ENCODE measurements around the gene GRHL1. TPM values are rescaled to one million over a fixed set of nuclear protein-coding genes. Genes with fewer than 3 reads are reported as not detected.

The GRHL1 gene
- total RNA-seq, 6 experiments from 2014 or later: 0.46 to 0.76 (median 0.59) TPM

DNA sequence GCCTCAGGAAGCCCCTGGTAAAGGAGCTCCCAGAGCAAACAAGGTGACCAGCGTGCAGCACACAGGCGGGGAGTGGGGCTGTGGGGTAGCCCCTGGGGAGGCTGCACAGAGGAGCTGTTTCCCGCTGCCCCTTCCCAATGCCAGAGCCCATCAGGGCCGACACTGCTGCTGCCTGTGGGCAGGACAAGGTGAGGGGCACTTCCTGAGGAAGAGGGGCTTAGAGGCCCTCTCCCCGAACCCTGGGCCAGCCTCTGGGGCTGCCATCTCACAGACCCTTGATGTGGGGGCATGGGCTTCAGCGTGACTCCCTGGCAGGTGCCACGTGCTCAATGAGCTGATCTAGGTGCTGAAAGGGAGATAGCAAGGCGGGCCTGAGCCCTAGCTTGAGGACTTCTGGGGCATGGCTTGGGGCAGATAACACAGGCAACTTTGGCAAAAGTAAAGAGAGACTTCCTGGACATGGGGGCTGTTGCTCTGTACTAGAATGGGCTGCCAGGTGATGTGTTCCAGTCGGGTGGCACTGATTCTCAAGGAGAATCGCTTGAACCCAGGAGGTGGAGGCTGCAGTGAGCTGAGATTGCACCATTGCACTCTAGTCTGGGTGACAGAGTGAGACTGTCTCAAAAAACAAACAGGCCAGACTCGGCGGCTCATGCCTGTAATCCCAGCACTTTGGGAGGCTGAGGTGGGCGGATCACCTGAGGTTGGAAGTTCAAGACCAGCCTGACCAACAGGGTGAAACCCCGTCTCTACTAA is 81.9 kb downstream of the GRHL1 start:
- H3K27ac Mint-ChIP-seq: no peak overlapping the region
- no peak for DNase-seq
- H3K27me3 Mint-ChIP-seq (ENCODE audit: insufficient read depth): peaks cover 10% of the 10 kb centered on the region
- TF ChIP-seq, protein P1, sequence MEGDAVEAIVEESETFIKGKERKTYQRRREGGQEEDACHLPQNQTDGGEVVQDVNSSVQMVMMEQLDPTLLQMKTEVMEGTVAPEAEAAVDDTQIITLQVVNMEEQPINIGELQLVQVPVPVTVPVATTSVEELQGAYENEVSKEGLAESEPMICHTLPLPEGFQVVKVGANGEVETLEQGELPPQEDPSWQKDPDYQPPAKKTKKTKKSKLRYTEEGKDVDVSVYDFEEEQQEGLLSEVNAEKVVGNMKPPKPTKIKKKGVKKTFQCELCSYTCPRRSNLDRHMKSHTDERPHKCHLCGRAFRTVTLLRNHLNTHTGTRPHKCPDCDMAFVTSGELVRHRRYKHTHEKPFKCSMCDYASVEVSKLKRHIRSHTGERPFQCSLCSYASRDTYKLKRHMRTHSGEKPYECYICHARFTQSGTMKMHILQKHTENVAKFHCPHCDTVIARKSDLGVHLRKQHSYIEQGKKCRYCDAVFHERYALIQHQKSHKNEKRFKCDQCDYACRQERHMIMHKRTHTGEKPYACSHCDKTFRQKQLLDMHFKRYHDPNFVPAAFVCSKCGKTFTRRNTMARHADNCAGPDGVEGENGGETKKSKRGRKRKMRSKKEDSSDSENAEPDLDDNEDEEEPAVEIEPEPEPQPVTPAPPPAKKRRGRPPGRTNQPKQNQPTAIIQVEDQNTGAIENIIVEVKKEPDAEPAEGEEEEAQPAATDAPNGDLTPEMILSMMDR (IDR thresholded peaks at IDR 0.05): no peak
- no peaks in the 10 kb centered on the region for H3K9me3 Mint-ChIP-seq
- no peaks in the 10 kb centered on the region for H3K36me3 Mint-ChIP-seq (ENCODE audit: low read depth)
- no peak overlapping the region for H3K4me3 Mint-ChIP-seq
- peaks cover 8% of the 10 kb centered on the region for H3K4me1 Mint-ChIP-seq (ENCODE audit: low read depth)

DNA sequence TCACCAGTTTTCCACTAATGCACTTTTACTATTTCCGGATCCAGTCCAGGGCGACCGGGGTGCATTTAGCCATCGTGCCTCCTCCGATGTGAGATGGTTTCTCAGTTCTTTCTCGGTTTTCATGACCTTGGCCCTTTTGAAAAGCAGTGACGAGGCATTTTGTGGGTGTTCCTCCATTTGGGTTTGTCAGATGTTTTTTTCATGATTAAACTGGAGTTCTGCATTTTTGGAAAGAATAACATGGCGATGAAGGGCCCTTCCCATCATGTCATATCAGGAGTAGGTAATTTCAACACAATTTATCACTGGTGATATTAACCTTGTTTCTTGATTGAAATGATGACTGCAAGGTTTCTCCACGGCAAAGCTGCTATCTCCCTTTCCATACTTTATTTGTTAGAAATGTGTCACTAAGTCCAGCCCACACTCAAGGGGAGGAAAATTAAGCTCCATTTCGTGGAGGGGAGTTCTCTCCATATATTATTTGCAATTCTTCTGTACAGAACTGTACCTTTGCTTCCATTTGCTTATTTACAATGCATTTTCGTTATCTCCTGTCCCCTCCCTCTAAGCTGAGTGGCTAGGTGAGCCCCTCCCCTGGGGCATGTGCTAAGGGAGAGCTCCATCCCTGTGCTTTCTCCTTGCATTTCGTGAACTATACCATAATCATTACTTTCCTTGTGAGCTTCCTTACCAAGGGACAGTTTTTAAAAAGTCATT is 83.0 kb downstream of the GRHL1 start:
- no peak for DNase-seq
- Mint-ChIP-seq H3K9me3 (no peaks in the 10 kb centered on the region), H3K4me3 (no peak overlapping the region), H3K36me3 (ENCODE audit: low read depth) (no peaks in the 10 kb centered on the region), H3K27me3 (ENCODE audit: insufficient read depth) (peaks cover 9% of the 10 kb centered on the region), H3K4me1 (ENCODE audit: low read depth) (peaks cover 13% of the 10 kb centered on the region), H3K27ac (no peak overlapping the region)
- TF ChIP-seq, protein P1 (IDR thresholded peaks at IDR 0.05): no peak

- peaks cover 9% of the 10 kb centered on the region for H3K27me3 Mint-ChIP-seq (ENCODE audit: insufficient read depth)
- H3K36me3 Mint-ChIP-seq (ENCODE audit: low read depth): no peaks in the 10 kb centered on the region
- H3K4me3 Mint-ChIP-seq: no peak overlapping the region
- H3K4me1 Mint-ChIP-seq (ENCODE audit: low read depth): peaks cover 13% of the 10 kb centered on the region
- TF ChIP-seq, protein P1 (IDR thresholded peaks at IDR 0.05): no peak
- H3K27ac Mint-ChIP-seq: no peak overlapping the region
- H3K9me3 Mint-ChIP-seq: no peaks in the 10 kb centered on the region
- DNase-seq: no peak
Measured at GRCh38 chr2:10035053-10035422, 83.5 kb downstream of the GRHL1 start.

DNA sequence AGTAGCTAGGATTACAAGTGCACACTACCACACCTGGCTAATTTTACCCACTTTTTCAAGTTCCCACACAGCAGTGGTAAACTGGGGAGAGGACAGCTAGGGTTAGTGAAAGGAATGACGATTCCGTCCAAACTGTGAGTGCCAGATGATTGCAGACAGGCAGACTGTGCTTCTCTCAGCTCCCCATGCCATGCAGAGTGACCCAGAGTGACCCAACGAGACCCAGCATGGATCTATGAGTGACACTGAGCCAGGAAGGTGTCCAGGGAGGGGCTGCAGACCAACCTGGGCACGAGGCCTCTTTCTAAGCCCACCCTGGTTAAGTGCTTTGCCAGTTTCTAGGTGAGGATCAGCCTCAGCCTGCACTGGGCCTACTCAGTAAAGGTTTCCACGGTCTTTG is 84.1 kb downstream of the GRHL1 start:
- H3K4me3 Mint-ChIP-seq: no peak overlapping the region
- peaks cover 13% of the 10 kb centered on the region for H3K4me1 Mint-ChIP-seq (ENCODE audit: low read depth)
- no peak for DNase-seq
- TF ChIP-seq, protein P1 (IDR thresholded peaks at IDR 0.05): no peak
- no peaks in the 10 kb centered on the region for H3K36me3 Mint-ChIP-seq (ENCODE audit: low read depth)
- no peak overlapping the region for H3K27ac Mint-ChIP-seq
- H3K9me3 Mint-ChIP-seq: no peaks in the 10 kb centered on the region
- H3K27me3 Mint-ChIP-seq (ENCODE audit: insufficient read depth): peaks cover 9% of the 10 kb centered on the region

DNA sequence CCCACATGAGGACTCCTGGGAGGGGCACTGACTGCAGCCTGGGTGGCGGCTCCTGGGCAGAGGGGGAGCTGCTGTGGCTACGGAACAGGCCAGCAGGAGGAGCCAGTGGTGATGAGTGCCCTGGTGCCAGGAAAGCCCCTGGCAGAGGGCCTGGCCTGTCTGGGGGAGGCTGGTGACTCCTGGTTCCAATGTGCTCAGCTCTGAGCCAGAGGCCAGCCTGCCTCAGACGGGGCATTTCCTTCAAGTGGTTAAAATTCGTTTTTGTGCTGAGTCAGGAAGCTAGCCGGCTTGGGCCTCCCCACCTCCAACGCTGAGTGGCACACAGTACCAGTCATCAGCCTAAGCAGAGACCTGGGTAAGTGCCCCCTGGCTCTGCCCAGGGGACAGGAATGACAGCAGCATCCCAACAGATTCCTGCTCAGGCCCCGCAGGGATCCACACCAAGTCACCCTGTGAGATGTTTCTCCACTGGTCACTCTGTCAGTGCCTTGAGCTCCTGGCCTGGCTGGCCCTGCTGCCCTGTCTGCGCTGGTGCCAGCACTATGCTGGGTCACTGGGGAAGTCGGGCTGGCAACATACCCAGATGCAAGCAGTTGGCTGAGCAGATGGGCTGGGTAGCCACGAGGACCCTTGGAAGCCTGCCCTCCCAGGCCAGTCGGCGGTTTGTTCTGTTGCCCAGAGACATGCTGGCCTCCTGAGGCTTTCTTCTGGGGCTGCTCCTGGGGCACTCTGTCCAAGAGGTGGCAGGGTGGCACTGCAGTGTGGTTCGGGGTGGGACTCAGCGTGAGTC is 84.8 kb downstream of the GRHL1 start:
- H3K36me3 Mint-ChIP-seq (ENCODE audit: low read depth): no peaks in the 10 kb centered on the region
- peaks cover 11% of the 10 kb centered on the region for H3K27me3 Mint-ChIP-seq (ENCODE audit: insufficient read depth)
- TF ChIP-seq, protein P1 (IDR thresholded peaks at IDR 0.05): peak; percentile 68
- no peaks in the 10 kb centered on the region for H3K9me3 Mint-ChIP-seq
- no peak overlapping the region for H3K4me3 Mint-ChIP-seq
- no peak overlapping the region for H3K27ac Mint-ChIP-seq
- H3K4me1 Mint-ChIP-seq (ENCODE audit: low read depth): peaks cover 13% of the 10 kb centered on the region
- peak; percentile 49 for DNase-seq

Data from HFFc6 (cell line).